Keratinocyte (primary cell): Measurements from ENCODE around the gene CCS.
A peak's percentile ranks its signal among the peaks of the same experiment; 100 is the strongest.

Source experiments
- EZH2 ChIP-seq: IDR thresholded peaks from one replicate; pipeline ENCODE4 v1.6.1; 2012; ENCODE audit warnings: inconsistent platforms, mild to moderate bottlenecking, low read length, moderate library complexity
- TF ChIP-seq, protein P1 (sequence below), 3 experiments: IDR thresholded peaks in 1 of 3; conservative IDR thresholded peaks in 1 of 3; optimal IDR thresholded peaks in 1 of 3; 2 replicates in 2 of 3; 3 replicates in 1 of 3; pipeline versions ENCODE3 to v1.5.1; 2011; ENCODE audit warnings: low read length in 3 of 3, mild to moderate bottlenecking in 3 of 3, moderate library complexity in 2 of 3, control low read depth in 1 of 3, inconsistent platforms in 1 of 3; ENCODE audit not compliant: insufficient read depth in 2 of 3; ENCODE audit errors: extremely low read depth in 1 of 3

DNA sequence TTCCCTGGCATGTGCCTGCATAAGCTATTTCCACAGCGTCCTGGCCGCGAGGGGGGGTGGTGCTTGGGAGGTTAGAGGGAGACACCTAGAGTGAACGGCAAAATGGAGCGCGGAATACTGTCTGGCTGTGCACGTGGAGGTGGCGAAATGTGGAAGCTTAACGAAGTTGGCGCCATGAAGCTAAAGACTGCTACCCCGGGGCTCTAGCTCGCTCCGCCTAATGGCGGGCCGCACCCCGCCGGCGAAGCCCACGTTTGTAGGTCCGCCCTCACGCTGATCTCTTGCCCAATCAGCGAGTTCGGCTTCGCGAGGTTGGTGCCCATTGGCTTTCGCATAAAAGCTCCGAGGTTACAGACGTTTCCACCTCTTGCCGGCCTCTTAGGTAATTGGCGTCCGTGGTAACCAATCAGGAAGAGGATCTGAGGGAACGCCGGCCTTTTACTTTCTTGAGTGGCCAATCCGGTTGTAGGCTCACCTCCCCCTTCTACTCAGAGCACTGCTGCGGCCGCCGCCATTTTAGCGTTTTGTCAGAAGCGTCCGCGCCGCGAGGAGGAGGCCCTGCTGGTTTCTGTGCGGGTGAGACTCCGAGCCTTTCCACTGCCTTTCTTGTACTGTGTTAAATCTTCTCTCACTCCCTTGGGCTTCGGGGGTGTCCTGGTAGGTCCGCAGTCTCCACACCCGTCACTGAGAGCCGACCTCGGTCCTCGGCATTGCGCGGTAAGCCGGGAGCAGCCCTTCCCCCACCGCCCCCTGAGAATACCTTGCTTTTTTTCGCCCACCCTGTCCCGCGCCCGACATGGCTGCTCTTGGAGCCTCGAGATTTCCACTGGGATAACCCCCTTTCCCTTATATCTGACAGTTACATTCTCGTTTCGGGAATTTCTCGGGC lies 45.4 kb downstream of the CCS start, which contains the start of gene RBM4:
- TF ChIP-seq, protein P1, sequence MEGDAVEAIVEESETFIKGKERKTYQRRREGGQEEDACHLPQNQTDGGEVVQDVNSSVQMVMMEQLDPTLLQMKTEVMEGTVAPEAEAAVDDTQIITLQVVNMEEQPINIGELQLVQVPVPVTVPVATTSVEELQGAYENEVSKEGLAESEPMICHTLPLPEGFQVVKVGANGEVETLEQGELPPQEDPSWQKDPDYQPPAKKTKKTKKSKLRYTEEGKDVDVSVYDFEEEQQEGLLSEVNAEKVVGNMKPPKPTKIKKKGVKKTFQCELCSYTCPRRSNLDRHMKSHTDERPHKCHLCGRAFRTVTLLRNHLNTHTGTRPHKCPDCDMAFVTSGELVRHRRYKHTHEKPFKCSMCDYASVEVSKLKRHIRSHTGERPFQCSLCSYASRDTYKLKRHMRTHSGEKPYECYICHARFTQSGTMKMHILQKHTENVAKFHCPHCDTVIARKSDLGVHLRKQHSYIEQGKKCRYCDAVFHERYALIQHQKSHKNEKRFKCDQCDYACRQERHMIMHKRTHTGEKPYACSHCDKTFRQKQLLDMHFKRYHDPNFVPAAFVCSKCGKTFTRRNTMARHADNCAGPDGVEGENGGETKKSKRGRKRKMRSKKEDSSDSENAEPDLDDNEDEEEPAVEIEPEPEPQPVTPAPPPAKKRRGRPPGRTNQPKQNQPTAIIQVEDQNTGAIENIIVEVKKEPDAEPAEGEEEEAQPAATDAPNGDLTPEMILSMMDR (optimal IDR thresholded peaks at IDR 0.05 in 1 of 3, IDR thresholded peaks at IDR 0.05 in 1 of 3, conservative IDR thresholded peaks at IDR 0.05 in 1 of 3; ENCODE audit: extremely low read depth in 1 of 3, insufficient read depth in 2 of 3, low read length in 3 of 3) = peak in 2 of 3 experiments; percentile 8 to 21
- no peak for TF ChIP-seq EZH2
